A549 (cell line): ENCODE results near the gene SMPDL3B. TPM values are rescaled to one million over a fixed set of nuclear protein-coding genes. Genes with fewer than 3 reads are reported as not detected.

ENCODE experiments used
- ATAC-seq, 2 experiments: fragments of 200-7000 bp in 1 of 2; fragments of >200 bp in 1 of 2; cut with Nextera tagmentation in 1 of 2; cut with Tn5 transposase in 1 of 2; 3 replicates each; pipeline versions ENCODE4 v1.8.0 to v1.9.1; 2018 to 2020; ENCODE audit warnings: mild to moderate bottlenecking in 1 of 2, moderate library complexity in 1 of 2
- CTCF ChIA-PET: fragments of 300-600 bp; sonication (Branson Sonifier 250); formaldehyde crosslinking; extraction: SDS; loops from one replicate; lab custom pipeline; 2021; ENCODE audit warnings: antibody characterized with exemption, inconsistent platforms; lab: Yijun Ruan, JAX
- POLR2A ChIA-PET: fragments of 350-600 bp; formaldehyde crosslinking; extraction: SDS; loops from one replicate; lab custom pipeline; 2021; ENCODE audit warnings: antibody characterized with exemption, inconsistent platforms; lab: Yijun Ruan, JAX
- DNase-seq, 2 experiments: peaks; one replicate each; pipeline versions ENCODE4 v3.0.0 to v3.0.0-alpha.2; 2011 to 2016; ENCODE audit warnings: low read depth in 1 of 2, low spot score in 1 of 2
- FAIRE-seq: peaks from 2 replicates; lab custom pipeline; 2011; peaks lifted over from hg19 to GRCh38; lab: Jason Lieb, UNC
- H3K27ac ChIP-seq, 2 experiments: fragments of >200 bp; sonication (Bioruptor Twin); formaldehyde crosslinking; 3 replicates each; pipeline ENCODE4 v1.5.1; 2016 to 2017
- H3K4me1 ChIP-seq: fragments of >200 bp; sonication (Bioruptor Twin); formaldehyde crosslinking; 3 replicates; pipeline ENCODE4 v1.6.1; 2016
- H3K4me2 ChIP-seq: fragments of >200 bp; sonication (Bioruptor Twin); formaldehyde crosslinking; 3 replicates; pipeline ENCODE4 v1.6.1; 2016
- H3K4me3 ChIP-seq: fragments of >200 bp; sonication (Bioruptor Twin); formaldehyde crosslinking; 3 replicates; pipeline ENCODE4 v1.5.1; 2016
- H3K9me3 ChIP-seq: fragments of >200 bp; sonication (Bioruptor Twin); formaldehyde crosslinking; 3 replicates; pipeline ENCODE4 v1.6.1; 2016
- CBX2 ChIP-seq: fragments of 200-600 bp; sonication (generic); IDR thresholded peaks from 2 replicates; pipeline ENCODE4 v1.6.1; 2016; ENCODE audit warnings: low read depth, mild to moderate bottlenecking, borderline replicate concordance
- CEBPB ChIP-seq, 2 experiments: fragments of >200 bp in 1 of 2; sonication (Bioruptor Twin) in 1 of 2; formaldehyde crosslinking in 1 of 2; IDR thresholded peaks; 2 replicates each; pipeline ENCODE4 v1.6.1; 2012 to 2016
- CHD2 ChIP-seq: fragments of 150-350 bp; IDR thresholded peaks from 2 replicates; pipeline ENCODE4 v1.6.1; 2014; ENCODE audit warnings: low read length; ENCODE audit not compliant: partially characterized antibody
- EP300 ChIP-seq, 2 experiments: fragments of >200 bp; sonication (Bioruptor Twin); formaldehyde crosslinking; IDR thresholded peaks; 2 replicates in 1 of 2; 3 replicates in 1 of 2; pipeline ENCODE4 v1.6.1; 2016 to 2017
- FOXS1 ChIP-seq: fragments of 250-450 bp; sonication (Bioruptor Pico); IDR thresholded peaks from 2 replicates; pipeline ENCODE4 v1.5.0; 2020; ENCODE audit warnings: mild to moderate bottlenecking, moderate library complexity
- HEYL ChIP-seq: fragments of 250-450 bp; sonication (Bioruptor Pico); IDR thresholded peaks from 2 replicates; pipeline ENCODE4 v1.8.0; 2021; ENCODE audit warnings: mild to moderate bottlenecking, moderate library complexity
- HOXA7 ChIP-seq: fragments of 250-450 bp; sonication (Bioruptor Pico); IDR thresholded peaks from 2 replicates; pipeline ENCODE4 v1.5.0; 2020; ENCODE audit warnings: mild to moderate bottlenecking, moderate library complexity
- JUNB ChIP-seq: fragments of >200 bp; sonication (Bioruptor Twin); formaldehyde crosslinking; IDR thresholded peaks from 2 replicates; pipeline ENCODE4 v1.6.1; 2016
- MAX ChIP-seq: IDR thresholded peaks from 2 replicates; pipeline ENCODE4 v1.6.1; 2012
- MYC ChIP-seq: IDR thresholded peaks from 2 replicates; pipeline ENCODE4 v1.6.1; 2012; ENCODE audit warnings: mild to moderate bottlenecking, inconsistent platforms, low read length, improper control_type of control experiment, borderline replicate concordance
- NPAS2 ChIP-seq: fragments of 250-450 bp; sonication (Bioruptor Pico); IDR thresholded peaks from 2 replicates; pipeline ENCODE4 v1.8.0; 2022; ENCODE audit warnings: mild to moderate bottlenecking, moderate library complexity, borderline replicate concordance
- NR3C1 ChIP-seq: fragments of >200 bp; sonication (Bioruptor Twin); formaldehyde crosslinking; IDR thresholded peaks from 3 replicates; pipeline ENCODE4 v1.6.1; 2017
- PHF8 ChIP-seq: fragments of 200-600 bp; sonication (generic); IDR thresholded peaks from 2 replicates; pipeline ENCODE4 v1.6.1; 2016; ENCODE audit warnings: low read depth, mild to moderate bottlenecking, antibody characterized with exemption, moderate library complexity, borderline replicate concordance
- POLR2A ChIP-seq: IDR thresholded peaks from 2 replicates; pipeline ENCODE4 v1.6.1; 2012; ENCODE audit warnings: mild to moderate bottlenecking, low read length
- POLR2AphosphoS2 ChIP-seq: conservative IDR thresholded peaks from 2 replicates; pipeline ENCODE4 v1.6.1; 2012; ENCODE audit warnings: low read length, improper control_type of control experiment, inconsistent platforms
- RCOR1 ChIP-seq: fragments of 150-350 bp; IDR thresholded peaks from 2 replicates; pipeline ENCODE4 v1.6.1; 2014; ENCODE audit warnings: antibody characterized with exemption, low read length, low read depth
- RFX5 ChIP-seq: fragments of 450-650 bp; IDR thresholded peaks from 2 replicates; pipeline ENCODE4 v1.7.1; 2014; ENCODE audit warnings: antibody characterized with exemption, mild to moderate bottlenecking, moderate library complexity
- RNF2 ChIP-seq: fragments of 200-600 bp; sonication (generic); IDR thresholded peaks from 2 replicates; pipeline ENCODE4 v1.6.1; 2016; ENCODE audit warnings: low read depth, mild to moderate bottlenecking, antibody characterized with exemption, moderate library complexity, borderline replicate concordance
- SMC3 ChIP-seq: fragments of >200 bp; sonication (Bioruptor Twin); formaldehyde crosslinking; IDR thresholded peaks from 3 replicates; pipeline ENCODE4 v1.6.1; 2018; ENCODE audit warnings: inconsistent platforms
- ZC3H11A ChIP-seq: fragments of 450-650 bp; IDR thresholded peaks from 2 replicates; pipeline ENCODE4 v1.6.1; 2014; ENCODE audit warnings: antibody characterized with exemption, mild to moderate bottlenecking
- ZFP36 ChIP-seq: fragments of 450-650 bp; IDR thresholded peaks from 2 replicates; pipeline ENCODE4 v1.6.1; 2014; ENCODE audit warnings: borderline replicate concordance; ENCODE audit not compliant: partially characterized antibody
- ZNF302 ChIP-seq: fragments of 250-450 bp; sonication (Bioruptor Pico); IDR thresholded peaks from 2 replicates; pipeline ENCODE4 v1.9.0; 2021; ENCODE audit warnings: inconsistent platforms, mild to moderate bottlenecking, moderate library complexity
- WGBS: methylation state at CpG from one replicate; pipeline ENCODE4 v1.1.6; 2017; ENCODE audit errors: missing lambda C conversion rate; 5-methylcytosine and 5-hydroxymethylcytosine counted together
- polyA plus RNA-seq, 4 experiments: library from polyadenylated mRNA; depleted of rRNA in 3 of 4; stranded (reverse); fragments of >200 nt; fragmentation: RNase III in 1 of 4; extraction: RNeasy Plus Mini Kit Qiagen cat#74134 plus additional on column Dnase treatment in 1 of 4; gene quantifications; 2 replicates in 3 of 4; 3 replicates in 1 of 4; pipeline ENCODE4 v1.2.3, GENCODE V29; 2011 to 2017
- TF ChIP-seq, protein P1 (sequence below): fragments of 200-600 bp; sonication (generic); IDR thresholded peaks from 2 replicates; pipeline ENCODE4 v1.6.1; 2016; ENCODE audit warnings: antibody characterized with exemption, mild to moderate bottlenecking, moderate library complexity
- TF ChIP-seq, protein P2 (sequence below): fragments of 250-450 bp; sonication (Bioruptor Pico); IDR thresholded peaks from 2 replicates; pipeline ENCODE4 v1.5.0; 2020; ENCODE audit warnings: low read depth, mild to moderate bottlenecking, moderate library complexity
- TF ChIP-seq, protein P3 (sequence below): fragments of >200 bp; sonication (Bioruptor Twin); formaldehyde crosslinking; IDR thresholded peaks from 3 replicates; pipeline ENCODE4 v1.6.1; 2016

Gene SMPDL3B
- polyA plus RNA-seq, 2 of the 4 experiments (the other 2 are of a cell fraction) = 1.7 to 4.0 TPM

DNA sequence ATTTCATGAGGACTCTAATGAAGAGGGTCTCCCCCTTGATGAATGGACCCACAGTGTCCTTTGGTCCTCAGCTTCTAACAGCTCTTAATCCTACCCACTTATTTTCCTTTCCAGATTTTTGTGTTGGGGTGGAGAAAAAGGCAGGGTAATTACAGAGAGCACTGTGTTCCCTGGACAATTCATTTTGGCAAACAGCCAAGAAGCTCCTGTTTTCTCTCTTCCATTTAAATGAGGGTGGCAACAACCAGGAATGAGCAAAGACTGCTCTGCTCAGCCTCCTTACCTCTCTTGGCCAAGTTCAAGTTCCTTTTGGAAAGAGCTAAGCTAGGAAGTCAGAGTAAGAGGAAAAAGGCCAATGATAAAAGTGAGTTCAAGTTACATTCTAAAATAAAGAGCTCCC is 36.9 kb downstream of the SMPDL3B start:
- no peak for ATAC-seq
- TF ChIP-seq, protein P1, sequence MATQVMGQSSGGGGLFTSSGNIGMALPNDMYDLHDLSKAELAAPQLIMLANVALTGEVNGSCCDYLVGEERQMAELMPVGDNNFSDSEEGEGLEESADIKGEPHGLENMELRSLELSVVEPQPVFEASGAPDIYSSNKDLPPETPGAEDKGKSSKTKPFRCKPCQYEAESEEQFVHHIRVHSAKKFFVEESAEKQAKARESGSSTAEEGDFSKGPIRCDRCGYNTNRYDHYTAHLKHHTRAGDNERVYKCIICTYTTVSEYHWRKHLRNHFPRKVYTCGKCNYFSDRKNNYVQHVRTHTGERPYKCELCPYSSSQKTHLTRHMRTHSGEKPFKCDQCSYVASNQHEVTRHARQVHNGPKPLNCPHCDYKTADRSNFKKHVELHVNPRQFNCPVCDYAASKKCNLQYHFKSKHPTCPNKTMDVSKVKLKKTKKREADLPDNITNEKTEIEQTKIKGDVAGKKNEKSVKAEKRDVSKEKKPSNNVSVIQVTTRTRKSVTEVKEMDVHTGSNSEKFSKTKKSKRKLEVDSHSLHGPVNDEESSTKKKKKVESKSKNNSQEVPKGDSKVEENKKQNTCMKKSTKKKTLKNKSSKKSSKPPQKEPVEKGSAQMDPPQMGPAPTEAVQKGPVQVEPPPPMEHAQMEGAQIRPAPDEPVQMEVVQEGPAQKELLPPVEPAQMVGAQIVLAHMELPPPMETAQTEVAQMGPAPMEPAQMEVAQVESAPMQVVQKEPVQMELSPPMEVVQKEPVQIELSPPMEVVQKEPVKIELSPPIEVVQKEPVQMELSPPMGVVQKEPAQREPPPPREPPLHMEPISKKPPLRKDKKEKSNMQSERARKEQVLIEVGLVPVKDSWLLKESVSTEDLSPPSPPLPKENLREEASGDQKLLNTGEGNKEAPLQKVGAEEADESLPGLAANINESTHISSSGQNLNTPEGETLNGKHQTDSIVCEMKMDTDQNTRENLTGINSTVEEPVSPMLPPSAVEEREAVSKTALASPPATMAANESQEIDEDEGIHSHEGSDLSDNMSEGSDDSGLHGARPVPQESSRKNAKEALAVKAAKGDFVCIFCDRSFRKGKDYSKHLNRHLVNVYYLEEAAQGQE = no peak
- TF ChIP-seq HEYL (CRISPR knock-in tag) (no peak), CEBPB (IDR thresholded peaks at IDR 0.05) (no peak), HOXA7 (CRISPR knock-in tag) (no peak), PHF8 (no peak), MYC (no peak), NPAS2 (no peak), EP300 (IDR thresholded peaks at IDR 0.05) (no peak), ZFP36 (no peak)
- TF ChIP-seq, protein P2, sequence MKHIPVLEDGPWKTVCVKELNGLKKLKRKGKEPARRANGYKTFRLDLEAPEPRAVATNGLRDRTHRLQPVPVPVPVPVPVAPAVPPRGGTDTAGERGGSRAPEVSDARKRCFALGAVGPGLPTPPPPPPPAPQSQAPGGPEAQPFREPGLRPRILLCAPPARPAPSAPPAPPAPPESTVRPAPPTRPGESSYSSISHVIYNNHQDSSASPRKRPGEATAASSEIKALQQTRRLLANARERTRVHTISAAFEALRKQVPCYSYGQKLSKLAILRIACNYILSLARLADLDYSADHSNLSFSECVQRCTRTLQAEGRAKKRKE = no peak
- no peak for DNase-seq
- Histone ChIP-seq H3K9me3 (no peaks in the 10 kb centered on the region), H3K27ac (no peak overlapping the region), H3K4me1 (peaks cover 12% of the 10 kb centered on the region; the same call in 1 of the 3 replicates), H3K4me3 (no peak overlapping the region), H3K4me2 (no peak overlapping the region)
- POLR2A ChIA-PET = no interaction called here
- no peak for FAIRE-seq
- CTCF ChIA-PET = interaction anchor here (0.7 to 12.2 kb wide), 4 partner anchors 9 to 114 kb away, joined by 3 to 126 read pairs (median 10); no protein-coding TSS in a partner anchor

GRCh38 chr1:27972141-27972540 is 37.3 kb downstream of the SMPDL3B start:
- Histone ChIP-seq H3K27ac (no peak overlapping the region), H3K4me3 (no peak overlapping the region), H3K4me1 (peaks cover 8% of the 10 kb centered on the region; the same call in 1 of the 3 replicates), H3K4me2 (no peak overlapping the region), H3K9me3 (no peaks in the 10 kb centered on the region)
- ATAC-seq = no peak
- TF ChIP-seq POLR2A (no peak), POLR2AphosphoS2 (no peak), SMC3 (no peak), MAX (no peak), JUNB (no peak), RCOR1 (no peak), RNF2 (no peak), CBX2 (no peak), MYC (no peak), ZNF302 (CRISPR knock-in tag) (no peak), CEBPB (IDR thresholded peaks at IDR 0.05) (no peak), CHD2 (no peak), NR3C1 (no peak), FOXS1 (CRISPR knock-in tag) (no peak), ZC3H11A (no peak), RFX5 (no peak)
- TF ChIP-seq, protein P3, sequence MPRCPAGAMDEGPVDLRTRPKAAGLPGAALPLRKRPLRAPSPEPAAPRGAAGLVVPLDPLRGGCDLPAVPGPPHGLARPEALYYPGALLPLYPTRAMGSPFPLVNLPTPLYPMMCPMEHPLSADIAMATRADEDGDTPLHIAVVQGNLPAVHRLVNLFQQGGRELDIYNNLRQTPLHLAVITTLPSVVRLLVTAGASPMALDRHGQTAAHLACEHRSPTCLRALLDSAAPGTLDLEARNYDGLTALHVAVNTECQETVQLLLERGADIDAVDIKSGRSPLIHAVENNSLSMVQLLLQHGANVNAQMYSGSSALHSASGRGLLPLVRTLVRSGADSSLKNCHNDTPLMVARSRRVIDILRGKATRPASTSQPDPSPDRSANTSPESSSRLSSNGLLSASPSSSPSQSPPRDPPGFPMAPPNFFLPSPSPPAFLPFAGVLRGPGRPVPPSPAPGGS = no peak
- POLR2A ChIA-PET = no interaction called here
- 69% methylated on average over 4 of the region's 4 CpGs for WGBS
- DNase-seq = no peak
- FAIRE-seq = no peak
- CTCF ChIA-PET = interaction anchor here (1.8 to 12.2 kb wide), 3 partner anchors 8 to 114 kb away, joined by 7 to 126 read pairs (median 12); no protein-coding TSS in a partner anchor
